IPS-15b (cell line): Measurements from ENCODE around the gene SLC19A1.
"Not testable (repeated sequence)": the region's sequence is repeated elsewhere in the genome, so short reads cannot be mapped to it uniquely, and the experiment has no call there.

Experiments
- H3K27me3 ChIP-seq: one replicate; pipeline ENCODE4 v1.6.1; 2013; ENCODE audit warnings: low read length; ENCODE audit not compliant: control insufficient read depth, insufficient read depth
- H3K36me3 ChIP-seq: one replicate; pipeline ENCODE4 v1.6.1; 2013; ENCODE audit warnings: low read length; ENCODE audit not compliant: control insufficient read depth, insufficient read depth
- H3K4me1 ChIP-seq: one replicate; pipeline ENCODE4 v1.6.1; 2013; ENCODE audit warnings: mild to moderate bottlenecking, low read length; ENCODE audit not compliant: control insufficient read depth, insufficient read depth
- H3K4me3 ChIP-seq: one replicate; pipeline ENCODE4 v1.5.1; 2013; ENCODE audit warnings: low read depth, low read length
- H3K9ac ChIP-seq: one replicate; pipeline ENCODE4 v1.6.1; 2013; ENCODE audit warnings: low read depth, mild to moderate bottlenecking, low read length
- H3K9me3 ChIP-seq: one replicate; pipeline ENCODE4 v1.6.1; 2013; ENCODE audit warnings: mild to moderate bottlenecking, low read length; ENCODE audit not compliant: control insufficient read depth, insufficient read depth

The SLC19A1 gene

DNA sequence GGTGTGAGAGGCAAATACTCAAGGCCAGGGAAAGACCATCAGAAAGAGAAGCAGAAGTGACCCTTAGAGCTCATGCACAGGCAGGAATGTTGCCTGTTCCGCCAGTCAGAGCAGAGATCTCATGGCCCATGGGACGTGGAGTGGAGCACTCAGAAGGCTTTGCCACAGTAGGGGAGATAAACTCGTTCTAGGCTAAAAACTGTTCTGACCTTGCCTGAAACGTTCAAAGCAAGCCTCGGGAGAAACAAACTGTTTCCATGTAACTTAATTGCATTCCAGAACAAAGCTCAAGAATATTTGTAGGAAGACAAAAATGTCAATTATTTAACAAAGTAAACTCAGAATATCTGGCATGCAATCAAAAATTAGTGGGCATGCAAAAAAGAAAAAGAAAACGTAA, 20.7 kb upstream of the SLC19A1 start:
- H3K27me3 ChIP-seq = no peaks in the 10 kb centered on the region

DNA sequence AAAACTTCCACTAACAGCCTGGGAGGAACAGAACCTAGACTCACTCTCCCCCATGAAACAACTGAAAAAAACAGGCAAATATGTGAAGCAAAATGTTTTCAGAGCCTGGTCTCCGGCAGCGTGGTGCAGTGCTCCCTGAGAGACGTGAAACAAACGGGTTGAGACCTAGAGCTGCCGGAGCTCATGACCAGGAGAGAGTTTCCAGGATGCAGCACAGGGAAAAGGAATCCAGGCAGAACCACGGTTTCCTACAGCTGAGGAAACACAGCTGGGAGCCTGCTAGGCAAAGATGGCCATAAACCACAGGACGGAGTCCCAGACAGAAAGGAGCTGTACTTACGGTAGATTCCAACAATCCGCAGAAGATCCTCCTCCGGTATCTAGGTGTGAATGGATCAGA, 20.2 kb upstream of the SLC19A1 start:
- Histone ChIP-seq H3K9ac (no peak overlapping the region), H3K9me3 (no peaks in the 10 kb centered on the region), H3K27me3 (no peaks in the 10 kb centered on the region), H3K4me1 (no peaks in the 10 kb centered on the region), H3K36me3 (no peaks in the 10 kb centered on the region), H3K4me3 (no peak overlapping the region)

More for the DNA sequence above, 20.7 kb upstream of the SLC19A1 start:
- H3K9ac ChIP-seq = no peak overlapping the region
- H3K9me3 ChIP-seq = no peaks in the 10 kb centered on the region
- H3K4me3 ChIP-seq = no peak overlapping the region
- no peaks in the 10 kb centered on the region for H3K4me1 ChIP-seq
- no peaks in the 10 kb centered on the region for H3K36me3 ChIP-seq

DNA sequence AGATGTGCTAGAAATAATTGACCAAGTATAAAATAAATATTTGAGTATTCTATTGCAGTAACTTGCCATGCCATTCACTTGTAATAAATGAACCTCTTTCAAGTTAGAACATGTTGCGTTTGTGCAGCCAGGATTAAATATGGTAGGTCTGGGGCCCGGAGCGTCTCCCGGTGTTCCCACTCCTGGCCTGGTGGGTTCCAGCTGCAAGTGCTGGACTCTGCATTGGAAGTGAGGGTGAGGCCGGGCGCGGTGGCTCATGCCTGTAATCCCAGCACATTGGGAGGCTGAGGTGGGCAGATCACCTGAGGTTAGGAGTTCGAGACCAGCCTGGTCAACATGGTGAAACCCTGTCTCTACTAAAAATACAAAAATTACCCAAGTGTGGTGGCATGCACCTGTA, 19.0 kb upstream of the SLC19A1 start:
- H3K9ac ChIP-seq, H3K4me1 ChIP-seq, H3K36me3 ChIP-seq, H3K27me3 ChIP-seq, H3K4me3 ChIP-seq, H3K9me3 ChIP-seq: not testable (repeated sequence)

DNA sequence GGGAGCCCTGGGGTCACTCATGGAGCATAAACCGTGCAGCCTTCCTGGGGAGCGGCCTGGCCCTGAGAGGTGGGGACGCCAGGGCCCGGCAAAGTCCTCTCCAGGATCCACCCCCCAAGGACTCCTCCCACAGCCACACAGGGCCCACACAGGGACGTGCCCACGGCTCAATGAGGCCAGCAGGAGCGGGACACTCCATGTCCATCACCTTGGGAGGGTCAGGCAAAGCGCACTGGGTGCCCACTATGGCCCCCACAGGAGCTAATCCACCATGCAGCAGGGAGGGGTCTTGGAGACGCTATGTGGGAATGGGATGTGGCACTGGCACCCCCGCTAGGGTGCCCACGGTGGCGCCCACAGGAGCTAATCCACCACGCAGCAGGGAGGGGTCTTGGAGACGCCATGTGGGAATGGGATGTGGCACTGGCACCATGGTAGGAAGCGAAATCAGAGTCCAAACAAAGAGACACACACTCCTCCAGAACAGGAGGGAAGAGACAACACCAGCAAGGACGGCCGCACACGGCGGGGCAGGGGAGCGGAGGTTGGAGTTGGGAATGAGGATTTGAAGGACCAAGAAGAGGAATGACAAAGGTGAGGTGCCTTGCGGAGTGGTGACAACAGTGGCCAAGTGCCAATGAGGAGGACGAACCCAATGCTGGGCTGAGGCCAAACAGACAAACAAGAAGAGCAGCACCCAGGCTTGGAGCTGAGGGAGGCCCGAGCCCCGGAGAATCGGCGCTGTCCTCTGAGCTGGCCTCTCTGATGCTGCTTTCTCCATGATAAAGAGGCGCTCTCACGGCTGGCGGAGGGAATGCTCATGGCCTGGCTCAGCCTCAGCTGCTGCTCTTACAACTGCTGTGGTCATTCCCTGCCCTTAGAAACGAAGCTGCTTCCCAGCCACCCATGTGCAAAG, 18.1 kb upstream of the SLC19A1 start:
- H3K4me1 ChIP-seq = no peaks in the 10 kb centered on the region
- no peak overlapping the region for H3K9ac ChIP-seq
- H3K9me3 ChIP-seq = no peaks in the 10 kb centered on the region
- H3K4me3 ChIP-seq = no peak overlapping the region
- no peaks in the 10 kb centered on the region for H3K27me3 ChIP-seq
- H3K36me3 ChIP-seq = no peaks in the 10 kb centered on the region

DNA sequence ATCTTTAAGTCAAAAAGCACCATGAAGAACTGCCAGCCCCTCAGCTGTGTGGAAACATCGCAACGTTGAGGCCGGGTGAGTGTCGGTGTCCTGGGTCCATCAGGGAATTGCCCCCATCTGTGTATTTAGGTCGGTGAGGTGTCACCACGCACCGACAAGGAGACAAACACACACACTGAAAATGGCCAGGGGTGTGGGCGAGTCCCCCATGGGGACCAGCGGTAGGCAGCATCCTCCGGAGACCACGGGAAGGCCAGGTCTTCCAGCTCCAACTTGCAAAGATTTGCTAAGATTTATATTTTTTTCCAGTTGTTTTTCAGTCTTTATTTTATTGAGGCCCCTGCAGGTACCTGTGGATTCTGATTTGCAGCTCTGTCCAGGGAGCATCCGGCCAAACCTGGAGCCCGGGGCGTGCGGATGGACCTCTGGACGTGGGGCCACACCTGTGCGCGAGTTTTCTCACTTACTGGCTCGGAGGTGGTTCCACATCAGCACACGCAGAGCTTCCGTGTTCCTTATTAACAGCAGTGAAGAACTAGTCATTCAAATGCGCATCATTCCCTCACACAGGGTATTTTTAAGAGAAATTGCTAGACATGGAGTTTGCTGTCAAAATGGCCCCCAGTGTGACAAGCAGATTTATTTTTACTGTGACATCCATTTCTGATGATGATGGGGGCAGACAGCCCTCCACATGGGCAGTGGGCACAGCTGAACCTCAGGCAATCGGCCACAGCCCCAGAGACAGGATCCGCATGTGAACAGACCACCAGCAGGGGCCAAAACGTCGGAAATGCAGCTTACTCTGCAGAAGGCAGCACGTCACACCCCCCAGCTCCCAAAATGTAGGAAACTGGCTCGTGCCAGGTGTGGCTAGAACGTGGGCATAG, 17.2 kb upstream of the SLC19A1 start:
- H3K9ac ChIP-seq = no peak overlapping the region
- no peaks in the 10 kb centered on the region for H3K27me3 ChIP-seq
- no peaks in the 10 kb centered on the region for H3K4me1 ChIP-seq
- no peak overlapping the region for H3K4me3 ChIP-seq
- H3K36me3 ChIP-seq = no peaks in the 10 kb centered on the region
- H3K9me3 ChIP-seq = no peaks in the 10 kb centered on the region

DNA sequence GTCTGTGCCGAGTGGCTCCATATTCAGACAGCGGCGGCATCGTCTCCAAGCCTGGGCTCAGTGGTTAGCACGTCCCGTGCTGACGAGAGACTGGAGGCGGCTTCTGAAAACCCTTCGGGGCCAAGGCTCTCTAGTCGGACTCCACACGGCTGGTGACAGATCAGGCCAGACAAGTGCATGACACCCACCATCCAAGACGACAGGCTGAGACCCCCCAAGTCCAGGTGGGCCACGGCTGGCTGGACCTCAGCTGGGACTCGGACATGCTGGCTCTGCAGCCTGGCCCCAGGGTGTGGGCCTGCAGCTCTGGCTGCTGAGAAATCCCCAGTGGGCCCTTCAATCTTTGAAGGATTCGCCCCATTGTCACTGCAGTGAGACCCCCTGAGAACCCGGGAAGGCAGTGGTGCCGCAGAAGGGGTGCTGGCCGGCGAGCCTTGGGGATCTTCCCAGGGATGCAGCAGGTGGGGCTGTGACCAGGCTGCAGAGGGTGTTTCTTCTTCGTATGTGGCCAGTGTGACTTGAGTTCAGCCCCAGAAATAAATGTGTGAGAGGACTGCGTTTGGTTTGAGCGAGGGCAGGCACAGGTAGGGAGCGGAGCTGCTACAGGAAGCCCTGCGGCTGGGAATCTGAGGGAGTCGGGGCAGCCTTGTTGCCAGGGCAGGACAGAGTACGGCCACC, 15.9 kb upstream of the SLC19A1 start:
- Histone ChIP-seq H3K27me3 (no peaks in the 10 kb centered on the region), H3K4me1 (no peaks in the 10 kb centered on the region), H3K4me3 (no peak overlapping the region), H3K9ac (no peak overlapping the region), H3K36me3 (no peaks in the 10 kb centered on the region), H3K9me3 (no peaks in the 10 kb centered on the region)

DNA sequence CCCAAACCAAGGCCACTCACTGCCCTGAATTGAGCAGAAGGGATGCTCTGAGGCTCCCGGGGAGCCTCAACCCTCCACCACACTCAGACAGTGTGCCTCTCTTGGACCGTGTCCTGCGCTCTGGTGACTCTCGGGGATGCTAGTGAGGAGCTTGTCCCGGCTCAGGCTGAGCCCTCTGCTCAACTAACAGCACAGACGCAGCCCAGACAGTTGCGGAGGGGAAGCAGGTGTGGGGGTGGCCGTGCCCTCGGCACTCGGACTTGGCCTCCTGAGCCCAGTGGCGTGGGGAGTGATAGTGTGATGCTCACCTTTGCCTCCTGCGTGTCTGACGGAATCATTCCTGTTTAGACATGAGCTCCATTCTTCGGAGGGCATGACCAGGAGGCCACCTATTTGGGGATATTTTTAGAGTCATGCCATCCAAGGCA, 15.4 kb upstream of the SLC19A1 start:
- no peak overlapping the region for H3K9ac ChIP-seq
- no peaks in the 10 kb centered on the region for H3K4me1 ChIP-seq
- H3K9me3 ChIP-seq = no peaks in the 10 kb centered on the region
- no peaks in the 10 kb centered on the region for H3K27me3 ChIP-seq
- H3K4me3 ChIP-seq = no peak overlapping the region
- no peaks in the 10 kb centered on the region for H3K36me3 ChIP-seq

DNA sequence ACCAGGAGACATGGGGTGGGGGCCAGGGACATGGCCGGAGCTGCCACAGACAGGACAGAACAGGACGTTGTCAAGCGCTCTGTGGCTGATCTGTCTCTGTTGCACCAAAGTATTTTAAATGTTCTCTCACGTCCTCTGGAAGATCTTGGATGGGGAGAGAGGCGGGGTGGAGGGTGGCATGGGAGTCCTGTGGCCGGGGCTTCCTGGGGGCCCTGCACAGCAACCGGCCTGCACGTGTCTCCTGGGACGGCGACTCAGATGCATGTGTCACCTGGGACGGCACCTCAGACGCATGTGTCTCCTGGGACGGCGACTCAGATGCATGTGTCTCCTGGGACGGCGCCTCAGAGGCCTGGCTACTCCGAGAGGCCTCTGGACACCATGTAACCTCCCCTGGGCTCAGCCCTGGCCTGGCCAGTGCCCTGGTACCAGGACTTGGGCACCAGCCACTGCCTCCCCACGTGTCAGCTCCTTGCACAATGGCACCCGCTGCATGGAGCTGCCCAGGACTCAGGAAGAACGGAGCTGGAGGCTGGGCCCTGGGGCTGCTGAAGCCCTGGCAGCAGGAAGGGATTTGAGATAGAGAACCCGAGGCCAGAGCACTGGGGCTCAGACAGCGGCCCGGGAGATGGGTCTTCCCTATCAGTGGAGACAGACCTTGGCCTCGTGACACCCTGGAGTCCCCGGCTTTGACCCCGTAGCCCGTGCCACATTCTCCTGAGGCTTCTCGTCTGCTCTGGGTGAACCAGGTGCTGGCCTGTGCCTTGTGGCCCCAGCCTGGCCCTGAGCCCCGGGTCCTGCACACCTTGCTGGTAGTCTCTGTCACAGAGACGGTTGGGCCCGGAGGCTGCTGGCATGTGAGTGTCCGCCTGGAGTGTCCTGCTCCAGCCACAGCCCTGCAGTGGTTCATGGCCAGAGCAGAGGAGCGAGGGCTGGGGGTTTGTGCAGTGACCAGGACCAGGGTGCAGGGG, 14.7 kb upstream of the SLC19A1 start:
- Histone ChIP-seq H3K4me1 (no peaks in the 10 kb centered on the region), H3K36me3 (no peaks in the 10 kb centered on the region), H3K9ac (no peak overlapping the region), H3K27me3 (no peaks in the 10 kb centered on the region), H3K4me3 (no peak overlapping the region), H3K9me3 (no peaks in the 10 kb centered on the region)

DNA sequence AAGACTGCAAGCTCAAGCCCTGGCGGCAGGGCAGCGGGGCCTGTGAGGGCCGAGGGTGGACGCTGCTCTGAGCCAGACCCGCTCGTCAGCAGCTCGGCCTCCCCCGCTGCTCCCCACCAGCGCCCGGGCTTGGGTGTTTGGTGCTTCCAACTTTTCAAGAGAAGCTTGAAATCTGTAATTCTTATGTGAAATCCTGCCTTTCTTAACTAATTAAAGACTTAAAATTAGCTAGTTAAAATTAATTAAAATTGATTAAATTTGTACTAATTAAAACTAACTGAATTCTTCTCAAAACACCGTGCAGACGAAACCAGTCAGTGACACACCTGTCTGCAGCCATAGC, 14.0 kb upstream of the SLC19A1 start:
- Histone ChIP-seq H3K4me3 (peak overlapping the region; percentile 47), H3K9ac (no peak overlapping the region), H3K36me3 (no peaks in the 10 kb centered on the region), H3K9me3 (no peaks in the 10 kb centered on the region), H3K4me1 (peaks cover 1% of the 10 kb centered on the region), H3K27me3 (no peaks in the 10 kb centered on the region)

DNA sequence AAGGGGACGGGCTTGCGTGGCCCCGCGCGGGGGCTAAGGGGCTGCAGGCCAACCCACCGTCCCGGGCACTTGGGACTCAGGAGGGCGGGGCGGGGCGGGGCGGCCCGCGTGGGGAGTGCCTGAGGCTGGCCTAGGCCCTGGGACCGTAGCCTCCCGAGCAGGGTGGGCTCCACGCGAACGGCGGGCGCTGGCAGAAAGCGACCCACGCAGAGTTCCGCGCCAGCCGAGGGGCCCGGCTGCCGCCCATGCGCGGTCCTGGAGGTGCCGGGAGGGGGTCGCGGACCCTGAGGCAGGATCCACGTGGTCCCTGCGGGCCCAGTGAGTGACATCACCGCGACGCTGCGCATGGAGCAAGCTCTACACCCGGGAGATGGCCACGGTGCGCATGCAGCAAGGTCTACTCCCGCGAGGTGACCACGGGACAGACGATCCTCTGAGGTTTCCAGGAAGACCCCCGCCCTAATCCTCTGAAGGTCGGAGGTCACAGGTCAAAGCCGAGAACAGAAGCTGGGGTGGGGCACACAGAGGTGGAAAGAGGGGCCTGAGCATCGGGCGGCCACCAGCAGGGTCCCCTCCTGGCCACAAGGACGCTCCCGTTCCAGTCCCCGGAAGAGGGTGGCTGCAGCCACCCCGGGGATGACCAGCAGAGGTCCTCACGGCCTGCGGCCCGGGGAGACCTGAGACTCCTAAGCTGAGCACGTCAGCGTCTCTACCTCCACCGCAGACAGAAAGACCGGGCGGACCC, 13.5 kb upstream of the SLC19A1 start:
- Histone ChIP-seq H3K9me3 (no peaks in the 10 kb centered on the region), H3K27me3 (no peaks in the 10 kb centered on the region), H3K36me3 (no peaks in the 10 kb centered on the region), H3K4me1 (peaks cover 5% of the 10 kb centered on the region), H3K9ac (no peak overlapping the region), H3K4me3 (peak overlapping the region; percentile 47)
